HL-60 (cell line): ENCODE data around the gene ARHGAP18.

Experiments
- DNase-seq, 2 experiments: peaks; one replicate each; pipeline ENCODE4 v3.0.0-alpha.2; 2010 to 2020; ENCODE audit warnings: low read depth in 1 of 2, low spot score in 1 of 2
- H3K27ac ChIP-seq: fragments of 250-450 bp; sonication (Bioruptor Pico); replicated peaks from 2 replicates; pipeline ENCODE4 v1.5.1; 2020; ENCODE audit warnings: mild to moderate bottlenecking, moderate library complexity
- H3K27me3 ChIP-seq: fragments of 250-450 bp; sonication (Bioruptor Pico); 2 replicates; pipeline ENCODE4 v1.5.1; 2021; ENCODE audit warnings: mild to moderate bottlenecking, moderate library complexity; ENCODE audit not compliant: insufficient read depth, poor library complexity, severe bottlenecking
- H3K4me3 ChIP-seq: replicated peaks from 2 replicates; pipeline ENCODE4 v1.5.1; 2011; ENCODE audit warnings: mild to moderate bottlenecking, control low read depth, low read length; ENCODE audit not compliant: insufficient read depth
- GABPA ChIP-seq: IDR thresholded peaks from 2 replicates; pipeline ENCODE4 v1.6.1; 2012; ENCODE audit warnings: low read depth
- POLR2AphosphoS5 ChIP-seq: IDR thresholded peaks from 2 replicates; pipeline ENCODE4 v1.6.1; 2012; ENCODE audit warnings: low read depth
- REST ChIP-seq: IDR thresholded peaks from 2 replicates; pipeline ENCODE4 v1.6.1; 2012; ENCODE audit warnings: low read depth; ENCODE audit not compliant: insufficient replicate concordance
- SPI1 ChIP-seq: IDR thresholded peaks from 2 replicates; pipeline ENCODE4 v1.6.1; 2012; ENCODE audit warnings: low read depth, mild to moderate bottlenecking, borderline replicate concordance
- TF ChIP-seq, protein P1 (sequence below): IDR thresholded peaks from one replicate; pipeline ENCODE4 v1.5.1; 2011; ENCODE audit warnings: low read length, control low read depth, inconsistent platforms; ENCODE audit not compliant: insufficient read depth

ARHGAP18 gene

DNA sequence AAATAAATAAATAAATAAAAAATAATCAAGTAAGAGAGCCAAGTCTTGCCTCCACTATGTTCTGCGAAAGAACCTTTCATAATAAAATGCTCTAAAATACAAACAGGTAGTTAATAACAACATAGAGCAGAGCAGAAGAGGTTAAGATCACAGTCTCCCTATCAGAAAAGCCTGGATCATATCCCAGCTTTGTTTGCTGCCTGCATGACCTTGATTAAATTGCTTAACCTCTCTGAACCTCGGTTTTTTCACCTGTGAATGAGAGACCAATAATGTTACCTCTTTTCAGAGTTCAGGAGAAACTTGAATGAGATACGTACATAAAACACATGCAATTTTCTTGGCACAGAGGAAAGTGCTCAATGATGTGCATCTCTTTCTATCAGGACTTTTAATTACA, 44.4 kb downstream of the ARHGAP18 start:
- Histone ChIP-seq H3K27ac (no peak overlapping the region), H3K4me3 (no peak overlapping the region), H3K27me3 (no peaks in the 10 kb centered on the region)
- DNase-seq = no peak
- TF ChIP-seq, protein P1, sequence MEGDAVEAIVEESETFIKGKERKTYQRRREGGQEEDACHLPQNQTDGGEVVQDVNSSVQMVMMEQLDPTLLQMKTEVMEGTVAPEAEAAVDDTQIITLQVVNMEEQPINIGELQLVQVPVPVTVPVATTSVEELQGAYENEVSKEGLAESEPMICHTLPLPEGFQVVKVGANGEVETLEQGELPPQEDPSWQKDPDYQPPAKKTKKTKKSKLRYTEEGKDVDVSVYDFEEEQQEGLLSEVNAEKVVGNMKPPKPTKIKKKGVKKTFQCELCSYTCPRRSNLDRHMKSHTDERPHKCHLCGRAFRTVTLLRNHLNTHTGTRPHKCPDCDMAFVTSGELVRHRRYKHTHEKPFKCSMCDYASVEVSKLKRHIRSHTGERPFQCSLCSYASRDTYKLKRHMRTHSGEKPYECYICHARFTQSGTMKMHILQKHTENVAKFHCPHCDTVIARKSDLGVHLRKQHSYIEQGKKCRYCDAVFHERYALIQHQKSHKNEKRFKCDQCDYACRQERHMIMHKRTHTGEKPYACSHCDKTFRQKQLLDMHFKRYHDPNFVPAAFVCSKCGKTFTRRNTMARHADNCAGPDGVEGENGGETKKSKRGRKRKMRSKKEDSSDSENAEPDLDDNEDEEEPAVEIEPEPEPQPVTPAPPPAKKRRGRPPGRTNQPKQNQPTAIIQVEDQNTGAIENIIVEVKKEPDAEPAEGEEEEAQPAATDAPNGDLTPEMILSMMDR = no peak
- TF ChIP-seq POLR2AphosphoS5 (no peak), GABPA (no peak), SPI1 (no peak), REST (no peak)

DNA sequence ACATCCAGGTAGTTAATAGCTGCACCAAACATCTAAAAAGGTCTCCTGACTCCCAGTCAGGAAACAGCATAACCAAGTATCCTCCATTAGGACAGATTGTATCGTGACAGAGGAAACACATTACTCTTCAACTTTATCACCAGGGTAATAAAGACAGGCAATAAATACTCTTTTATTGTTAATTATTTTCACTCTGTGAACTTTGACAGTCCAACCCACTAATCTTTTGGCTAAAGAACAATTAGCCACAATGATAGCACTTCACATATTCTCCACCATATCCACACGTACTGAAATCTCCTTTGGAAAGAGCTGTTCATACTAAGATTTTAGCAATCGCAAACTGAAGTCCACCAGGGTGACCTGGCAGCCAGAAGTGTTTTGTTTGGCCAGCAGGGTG, 46.4 kb downstream of the ARHGAP18 start:
- no peak for DNase-seq
- H3K4me3 ChIP-seq = no peak overlapping the region
- no peaks in the 10 kb centered on the region for H3K27me3 ChIP-seq
- no peak for TF ChIP-seq SPI1
- no peak overlapping the region for H3K27ac ChIP-seq

- no peak for TF ChIP-seq GABPA
- TF ChIP-seq REST = no peak
- TF ChIP-seq POLR2AphosphoS5 = no peak
- DNase-seq = no peak
- Histone ChIP-seq H3K4me3 (no peak overlapping the region), H3K27ac (no peak overlapping the region), H3K27me3 (no peaks in the 10 kb centered on the region)
These were observed 47.0 kb downstream of the ARHGAP18 start for GRCh38 chr6:129662980-129663431.

- no peak overlapping the region for H3K27ac ChIP-seq
- H3K27me3 ChIP-seq = no peaks in the 10 kb centered on the region
- TF ChIP-seq POLR2AphosphoS5 = no peak
- no peak overlapping the region for H3K4me3 ChIP-seq
- DNase-seq = no peak
These were observed 47.6 kb downstream of the ARHGAP18 start for GRCh38 chr6:129662406-129662766.

GRCh38 chr6:129661536-129662405, 48.2 kb downstream of the ARHGAP18 start:
- H3K4me3 ChIP-seq = no peak overlapping the region
- DNase-seq = no peak
- no peaks in the 10 kb centered on the region for H3K27me3 ChIP-seq
- TF ChIP-seq REST (no peak), SPI1 (no peak), GABPA (no peak), POLR2AphosphoS5 (no peak)
- TF ChIP-seq, protein P1 = no peak
- no peak overlapping the region for H3K27ac ChIP-seq
